Measurements from ENCODE around the gene LRP5.
A peak's percentile ranks its signal among the peaks of the same experiment; 100 is the strongest.

LRP5 gene

GRCh38 chr11:68312780-68313573 lies 586 bp downstream of the LRP5 start:
- Histone ChIP-seq H2AFZ (ENCODE audit: low read length) (no peak overlapping the region; the same call in 1 of the 2 replicates), H3K9me3 (ENCODE audit: insufficient read depth, low read depth, low read length) (no peaks in the 10 kb centered on the region), H3K4me1 (ENCODE audit: insufficient read depth, low read length, poor library complexity, severe bottlenecking) (peaks cover 36% of the 10 kb centered on the region), H3K4me2 (ENCODE audit: low read depth, low read length, poor library complexity, severe bottlenecking) (peak overlapping the region; percentile 87), H3K9me2 (replicated peaks; ENCODE audit: low read depth, low read length) (no peaks in the 10 kb centered on the region), H3K9ac (ENCODE audit: low read depth, low read length, poor library complexity, severe bottlenecking) (peak overlapping the region; percentile 81), H3K27me3 (ENCODE audit: insufficient read depth, low read length, poor library complexity, severe bottlenecking) (no peaks in the 10 kb centered on the region), H4K20me1 (ENCODE audit: insufficient read depth, low read length, poor library complexity, severe bottlenecking) (peaks cover 21% of the 10 kb centered on the region), H3K36me3 (ENCODE audit: insufficient read depth, low read length) (no peaks in the 10 kb centered on the region), H3F3A (ENCODE audit: low read depth) (peaks cover 11% of the 10 kb centered on the region), H3K4me3 (ENCODE audit: low read length, poor library complexity, severe bottlenecking) (peak overlapping the region; percentile 81), H3K79me2 (ENCODE audit: insufficient read depth, low read length) (peaks cover 48% of the 10 kb centered on the region)
- TF ChIP-seq EZH2phosphoT487 (IDR thresholded peaks at IDR 0.05; ENCODE audit: borderline replicate concordance) = no peak
- no peak for TF ChIP-seq CTCF (conservative IDR thresholded peaks at IDR 0.05; ENCODE audit: low read length)

- Histone ChIP-seq H3K36me3 (ENCODE audit: insufficient read depth, low read length) (no peaks in the 10 kb centered on the region), H3K9me2 (replicated peaks; ENCODE audit: low read depth, low read length) (no peaks in the 10 kb centered on the region), H3K27me3 (ENCODE audit: insufficient read depth, low read length, poor library complexity, severe bottlenecking) (no peaks in the 10 kb centered on the region), H3K4me2 (ENCODE audit: low read depth, low read length, poor library complexity, severe bottlenecking) (peak overlapping the region; percentile 87), H3K9ac (ENCODE audit: low read depth, low read length, poor library complexity, severe bottlenecking) (peak overlapping the region; percentile 81), H2AFZ (ENCODE audit: low read length) (no peak overlapping the region; the same call in 1 of the 2 replicates), H4K20me1 (ENCODE audit: insufficient read depth, low read length, poor library complexity, severe bottlenecking) (peaks cover 21% of the 10 kb centered on the region), H3K4me1 (ENCODE audit: insufficient read depth, low read length, poor library complexity, severe bottlenecking) (peaks cover 36% of the 10 kb centered on the region), H3K79me2 (ENCODE audit: insufficient read depth, low read length) (peaks cover 56% of the 10 kb centered on the region), H3K9me3 (ENCODE audit: insufficient read depth, low read depth, low read length) (no peaks in the 10 kb centered on the region), H3K4me3 (ENCODE audit: low read length, poor library complexity, severe bottlenecking) (peak overlapping the region; percentile 81), H3F3A (ENCODE audit: low read depth) (peaks cover 11% of the 10 kb centered on the region)
- TF ChIP-seq EZH2phosphoT487 (IDR thresholded peaks at IDR 0.05; ENCODE audit: borderline replicate concordance) (no peak), CTCF (conservative IDR thresholded peaks at IDR 0.05; ENCODE audit: low read length) (no peak)
Observed at GRCh38 chr11:68313574-68314202, 1.3 kb downstream of the LRP5 start.

- H3K9me3 ChIP-seq (ENCODE audit: insufficient read depth, low read depth, low read length) = no peaks in the 10 kb centered on the region
- H4K20me1 ChIP-seq (ENCODE audit: insufficient read depth, low read length, poor library complexity, severe bottlenecking) = peaks cover 21% of the 10 kb centered on the region
- peaks cover 64% of the 10 kb centered on the region for H3K79me2 ChIP-seq (ENCODE audit: insufficient read depth, low read length)
- H3K9me2 ChIP-seq (replicated peaks; ENCODE audit: low read depth, low read length) = no peaks in the 10 kb centered on the region
- H3K4me1 ChIP-seq (ENCODE audit: insufficient read depth, low read length, poor library complexity, severe bottlenecking) = peaks cover 36% of the 10 kb centered on the region
- no peak for TF ChIP-seq CTCF (conservative IDR thresholded peaks at IDR 0.05; ENCODE audit: low read length)
- no peak for TF ChIP-seq EZH2phosphoT487 (IDR thresholded peaks at IDR 0.05; ENCODE audit: borderline replicate concordance)
- peak overlapping the region; percentile 81 for H3K9ac ChIP-seq (ENCODE audit: low read depth, low read length, poor library complexity, severe bottlenecking)
- peaks cover 11% of the 10 kb centered on the region for H3F3A ChIP-seq (ENCODE audit: low read depth)
- H2AFZ ChIP-seq (ENCODE audit: low read length) = 0 out of 2 replicates have a peak overlapping the region, but pooled peaks have one; percentile 29
- H3K27me3 ChIP-seq (ENCODE audit: insufficient read depth, low read length, poor library complexity, severe bottlenecking) = no peaks in the 10 kb centered on the region
- peak overlapping the region; percentile 87 for H3K4me2 ChIP-seq (ENCODE audit: low read depth, low read length, poor library complexity, severe bottlenecking)
- H3K36me3 ChIP-seq (ENCODE audit: insufficient read depth, low read length) = no peaks in the 10 kb centered on the region
- H3K4me3 ChIP-seq (ENCODE audit: low read length, poor library complexity, severe bottlenecking) = peak overlapping the region; percentile 81
Observed at GRCh38 chr11:68314203-68315170, 2.1 kb downstream of the LRP5 start.

All from Loucy (cell line).